B cell (primary cell): ENCODE results near the gene CYP4F2. TPM values are rescaled to one million over a fixed set of nuclear protein-coding genes. Genes with fewer than 3 reads are reported as not detected.
"Not testable (repeated sequence)": the region's sequence is repeated elsewhere in the genome, so short reads cannot be mapped to it uniquely, and the experiment has no call there.

Source experiments
- ATAC-seq: fragments of 200-7000 bp; cut with Tn5 transposase; one replicate; pipeline ENCODE4 v1.10.0; 2021; ENCODE audit warnings: low read depth, mild to moderate bottlenecking, moderate number of reproducible peaks, moderate library complexity
- CTCF ChIA-PET: fragments of 350-600 bp; sonication (Branson Sonifier 250); formaldehyde crosslinking; loops from one replicate; lab custom pipeline; 2021; ENCODE audit warnings: antibody characterized with exemption, inconsistent platforms; lab: Charles Lee
- POLR2A ChIA-PET: fragments of 350-600 bp; sonication (Branson Sonifier 250); formaldehyde crosslinking; loops from one replicate; lab custom pipeline; 2021; ENCODE audit warnings: antibody characterized with exemption; lab: Charles Lee
- DNase-seq: peaks from one replicate; pipeline ENCODE4 v3.0.0; 2013
- H2AFZ ChIP-seq: 2 replicates; pipeline ENCODE4 v1.6.1; 2012; ENCODE audit warnings: mild to moderate bottlenecking, low read depth, low read length; ENCODE audit not compliant: insufficient read depth, poor library complexity, severe bottlenecking
- H3K27ac ChIP-seq, 2 donors: 1 replicate in 1 of 2; 2 replicates in 1 of 2; pipeline ENCODE4 v1.5.1; 2012 to 2013; ENCODE audit warnings: low read length in 2 of 2, mild to moderate bottlenecking in 2 of 2, moderate library complexity in 1 of 2
- H3K27me3 ChIP-seq, 4 experiments: fragments of 200-600 bp in 1 of 4; sonication (generic) in 1 of 4; replicated peaks in 1 of 4; 1 replicate in 2 of 4; 2 replicates in 2 of 4; pipeline versions ENCODE4 v1.6.1 to v1.7.0; 2013 to 2016; ENCODE audit warnings: low read length in 3 of 4, mild to moderate bottlenecking in 2 of 4, mixed read lengths in 1 of 4, moderate library complexity in 1 of 4; ENCODE audit not compliant: insufficient read depth in 4 of 4, control insufficient read depth in 3 of 4; ENCODE audit errors: control extremely low read depth in 1 of 4
- H3K36me3 ChIP-seq, 2 experiments: replicated peaks in 1 of 2; 1 replicate in 1 of 2; 2 replicates in 1 of 2; pipeline versions ENCODE4 v1.6.1 to v1.7.1; 2013; ENCODE audit warnings: low read length in 1 of 2; ENCODE audit not compliant: insufficient read depth in 2 of 2, control insufficient read depth in 1 of 2; ENCODE audit errors: control extremely low read depth in 1 of 2, extremely low read depth in 1 of 2
- H3K4me1 ChIP-seq, 2 donors: fragments of 200-600 bp in 1 of 2; sonication (generic) in 1 of 2; 1 replicate in 1 of 2; 2 replicates in 1 of 2; pipeline versions ENCODE4 v1.5.1 to v1.6.1; 2013 to 2017; ENCODE audit warnings: low read length in 2 of 2; ENCODE audit not compliant: control insufficient read depth in 2 of 2, insufficient read depth in 2 of 2
- H3K4me2 ChIP-seq: replicated peaks from 2 replicates; pipeline ENCODE3; 2012; ENCODE audit warnings: mild to moderate bottlenecking, low read depth, low read length; ENCODE audit not compliant: poor library complexity, severe bottlenecking
- H3K4me3 ChIP-seq, 5 experiments: fragments of 200-600 bp in 1 of 5; sonication (generic) in 1 of 5; 1 replicate in 3 of 5; 2 replicates in 2 of 5; pipeline versions ENCODE4 v1.5.1 to v1.7.0; 2011 to 2016; ENCODE audit warnings: low read length in 4 of 5, mild to moderate bottlenecking in 4 of 5, low read depth in 2 of 5, control low read depth in 1 of 5, moderate library complexity in 1 of 5; ENCODE audit not compliant: insufficient read depth in 1 of 5; ENCODE audit errors: control extremely low read depth in 1 of 5, extremely low read depth in 1 of 5
- H3K79me2 ChIP-seq: fragments of 200-600 bp; sonication (generic); one replicate; pipeline ENCODE4 v1.6.0; 2016; ENCODE audit warnings: low read length; ENCODE audit not compliant: control insufficient read depth, insufficient read depth
- H3K9ac ChIP-seq: fragments of 200-600 bp; sonication (generic); 2 replicates; pipeline ENCODE4 v1.6.1; 2017; ENCODE audit warnings: mild to moderate bottlenecking, low read length, moderate library complexity
- H3K9me3 ChIP-seq, 3 donors: one replicate each; pipeline versions ENCODE4 v1.6.1 to v1.7.1; 2013; ENCODE audit warnings: low read length in 2 of 3; ENCODE audit not compliant: control insufficient read depth in 2 of 3, insufficient read depth in 1 of 3; ENCODE audit errors: control extremely low read depth in 1 of 3
- H4K20me1 ChIP-seq: 2 replicates; pipeline ENCODE4 v1.6.0; 2012; ENCODE audit warnings: mild to moderate bottlenecking, low read length; ENCODE audit not compliant: insufficient read depth, control insufficient read depth, poor library complexity, severe bottlenecking
- H3K27ac Mint-ChIP-seq: one replicate; pipeline ENCODE4 v1.8.0; 2021; ENCODE audit warnings: mixed read lengths
- H3K27me3 Mint-ChIP-seq: one replicate; pipeline ENCODE4 v1.8.0; 2021; ENCODE audit warnings: mixed read lengths
- H3K4me1 Mint-ChIP-seq: one replicate; pipeline ENCODE4 v1.8.0; 2021; ENCODE audit warnings: mixed read lengths
- H3K4me3 Mint-ChIP-seq: one replicate; pipeline ENCODE4 v1.8.0; 2021; ENCODE audit warnings: mixed read lengths
- H3K9me3 Mint-ChIP-seq: one replicate; pipeline ENCODE4 v1.8.0; 2022; ENCODE audit warnings: mixed read lengths; ENCODE audit not compliant: insufficient read depth
- CTCF ChIP-seq: fragments of 200-600 bp; IDR thresholded peaks from one replicate; pipeline ENCODE4 v1.8.0; 2022; ENCODE audit warnings: antibody characterized with exemption, mild to moderate bottlenecking
- EZH2 ChIP-seq: IDR thresholded peaks from 2 replicates; pipeline ENCODE4 v1.6.1; 2012; ENCODE audit warnings: borderline replicate concordance, low read depth, mild to moderate bottlenecking, moderate library complexity, low read length; ENCODE audit not compliant: insufficient read depth, poor library complexity, severe bottlenecking
- WGBS: methylation state at CpG from one replicate; pipeline ENCODE4 v1.1.5; 2013; ENCODE audit warnings: missing lambda C conversion rate; ENCODE audit not compliant: insufficient coverage; 5-methylcytosine and 5-hydroxymethylcytosine counted together
- intact Hi-C: fragments of 100-400 bp; cut with micrococcal nuclease; formaldehyde crosslinking; loops from one replicate; pipeline ENCODE4 v1.10.0; 2022
- polyA plus RNA-seq: library from polyadenylated mRNA; depleted of rRNA; stranded (reverse); fragments of >200 nt; gene quantifications from 2 replicates; pipeline ENCODE4 v1.2.3, GENCODE V29; 2012
- total RNA-seq, 2 donors: library from RNA; stranded (reverse); fragments of 120-200 nt in 1 of 2; gene quantifications; 1 replicate in 1 of 2; 2 replicates in 1 of 2; pipeline versions ENCODE4 v1.2.3 to v1.2.4, GENCODE V29; 2013 to 2022

CYP4F2 gene
- total and polyA plus RNA-seq, 2 donors (not counting 1 experiment from before 2014, with no cell fraction given), result not detected

GRCh38 chr19:15846923-15847322 is 51.0 kb downstream of the CYP4F2 start:
- ChIA-PET POLR2A (no interaction called here), CTCF (no interaction called here)
- no peaks in the 10 kb centered on the region for H3K9me3 Mint-ChIP-seq
- 100% methylated on average over 2 of the region's 6 CpGs for WGBS
- Histone ChIP-seq H3K4me2 (no peak overlapping the region), H3K4me3 (no peak overlapping the region), H3K79me2 (no peaks in the 10 kb centered on the region), H3K27me3 (peaks cover 0 to 7% (median 0%) of the 10 kb centered on the region in 4 experiments), H3K9me3 (peaks cover 0 to 3% (median 0%) of the 10 kb centered on the region in 3 donors), H3K4me1 (no peaks in the 10 kb centered on the region), H3K36me3 (no peaks in the 10 kb centered on the region), H2AFZ (no peak overlapping the region), H3K27ac (no peak overlapping the region), H3K9ac (no peak overlapping the region), H4K20me1 (no peaks in the 10 kb centered on the region)
- H3K4me3 Mint-ChIP-seq, result no peak overlapping the region
- H3K27ac Mint-ChIP-seq, result no peak overlapping the region
- ATAC-seq (no peak), DNase-seq (no peak)
- intact Hi-C loops, result no loop called here
- H3K4me1 Mint-ChIP-seq, result no peaks in the 10 kb centered on the region
- TF ChIP-seq CTCF (no peak), EZH2 (no peak)
- peaks cover 40% of the 10 kb centered on the region for H3K27me3 Mint-ChIP-seq

GRCh38 chr19:15843894-15844222 is 54.0 kb downstream of the CYP4F2 start:
- H3K36me3 ChIP-seq, H3K27me3 ChIP-seq, H3K4me3 ChIP-seq, H3K4me2 ChIP-seq, H3K9ac ChIP-seq, H3K27ac Mint-ChIP-seq, DNase-seq, H3K4me1 ChIP-seq, H4K20me1 ChIP-seq, H2AFZ ChIP-seq, H3K9me3 ChIP-seq, CTCF ChIA-PET, H3K4me1 Mint-ChIP-seq, intact Hi-C loops, H3K79me2 ChIP-seq, ATAC-seq, H3K4me3 Mint-ChIP-seq, H3K27ac ChIP-seq, H3K9me3 Mint-ChIP-seq: not testable (repeated sequence)
- H3K27me3 Mint-ChIP-seq, result peaks cover 39% of the 10 kb centered on the region
- 67% methylated on average over 3 of the region's 8 CpGs for WGBS
- POLR2A ChIA-PET, result interaction anchor here (0.6 kb wide), 1 partner anchor 586 kb away, joined by 4 read pairs; no protein-coding TSS in a partner anchor
